GM12892 (cell line): ENCODE results near the gene LRRN1.
"Not testable (repeated sequence)": the region's sequence is repeated elsewhere in the genome, so short reads cannot be mapped to it uniquely, and the experiment has no call there.

Source experiments
- DNase-seq: peaks from one replicate; pipeline ENCODE4 v3.0.0; 2011; ENCODE audit not compliant: insufficient read length
- FAIRE-seq: peaks from 2 replicates; lab custom pipeline; 2011; peaks lifted over from hg19 to GRCh38; lab: Jason Lieb, UNC
- POLR2A ChIP-seq: IDR thresholded peaks from 2 replicates; pipeline ENCODE4 v1.6.1; 2011; ENCODE audit warnings: low read depth, low read length, control low read depth
- POLR2AphosphoS5 ChIP-seq: IDR thresholded peaks from 2 replicates; pipeline ENCODE4 v1.6.1; 2011; ENCODE audit warnings: low read depth, low read length, control low read depth
- TAF1 ChIP-seq: IDR thresholded peaks from 2 replicates; pipeline ENCODE4 v1.6.1; 2011; ENCODE audit warnings: low read depth, mild to moderate bottlenecking, control low read depth, low read length, borderline replicate concordance

The LRRN1 gene

DNA sequence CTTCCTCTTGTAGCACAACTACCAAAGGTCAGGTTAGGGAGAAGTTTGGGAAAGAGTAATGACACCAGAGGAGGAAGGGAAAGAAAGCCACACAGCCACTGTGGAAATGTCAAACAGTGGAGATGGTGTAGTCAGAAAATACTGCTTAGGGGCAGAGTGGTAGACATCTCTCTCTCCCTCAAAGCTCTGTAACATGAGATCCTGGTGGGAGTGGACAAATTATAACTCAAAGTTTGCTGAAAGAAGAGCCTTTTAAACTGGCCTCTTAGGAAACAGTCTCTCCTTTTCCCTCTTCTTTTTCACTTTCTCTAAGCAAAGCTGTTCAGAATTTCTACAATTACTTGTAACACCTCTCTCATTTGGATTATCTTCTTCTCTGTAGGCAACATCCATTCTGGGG is 55.8 kb downstream of the LRRN1 start:
- no peak for TF ChIP-seq POLR2A
- TF ChIP-seq POLR2AphosphoS5, result no peak
- TF ChIP-seq TAF1, result no peak
- FAIRE-seq, result no peak
- DNase-seq, result no peak

DNA sequence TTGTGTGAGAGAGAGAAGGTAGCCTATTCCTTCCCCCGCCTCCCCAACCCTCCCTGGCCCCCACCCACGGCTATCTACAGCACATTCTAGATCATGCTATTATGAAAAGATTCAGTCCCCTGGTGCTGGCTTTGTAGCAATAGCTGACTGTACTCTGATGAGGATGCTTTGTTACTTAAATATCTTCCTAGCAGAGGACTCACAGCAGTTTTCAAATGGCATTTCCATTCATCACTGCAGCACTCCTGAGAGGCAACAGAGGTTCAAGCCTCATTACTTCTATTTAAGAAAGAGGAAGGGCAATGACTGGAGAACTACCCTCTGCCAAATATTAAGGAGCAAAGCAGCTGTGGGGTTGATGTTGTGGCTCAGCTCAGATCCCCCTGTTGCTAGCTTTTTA is 61.0 kb downstream of the LRRN1 start:
- DNase-seq (no peak), FAIRE-seq (no peak)
- TF ChIP-seq POLR2A, result no peak
- TF ChIP-seq TAF1, result no peak
- TF ChIP-seq POLR2AphosphoS5, result no peak

DNA sequence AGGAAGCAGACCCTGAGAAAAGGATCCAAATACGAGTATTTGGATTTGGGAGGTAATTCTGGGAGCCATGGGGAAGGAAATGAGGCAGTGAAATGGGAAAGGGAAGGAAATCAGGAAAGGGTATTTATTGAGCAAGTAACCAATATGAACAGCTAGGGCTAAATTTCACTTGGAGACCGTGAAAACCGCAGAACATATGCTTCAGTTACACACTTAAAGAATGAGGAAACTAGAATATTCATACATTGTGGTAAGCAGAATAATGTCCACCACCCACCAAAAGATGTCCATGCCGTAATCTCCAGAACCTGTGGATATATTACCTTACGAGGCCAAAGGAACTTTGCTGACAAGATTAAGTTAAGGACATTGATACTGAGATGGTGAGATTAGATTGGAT is 63.3 kb downstream of the LRRN1 start:
- FAIRE-seq (no peak), DNase-seq (no peak)
- TF ChIP-seq TAF1 (no peak), POLR2AphosphoS5 (no peak), POLR2A (no peak)

DNA sequence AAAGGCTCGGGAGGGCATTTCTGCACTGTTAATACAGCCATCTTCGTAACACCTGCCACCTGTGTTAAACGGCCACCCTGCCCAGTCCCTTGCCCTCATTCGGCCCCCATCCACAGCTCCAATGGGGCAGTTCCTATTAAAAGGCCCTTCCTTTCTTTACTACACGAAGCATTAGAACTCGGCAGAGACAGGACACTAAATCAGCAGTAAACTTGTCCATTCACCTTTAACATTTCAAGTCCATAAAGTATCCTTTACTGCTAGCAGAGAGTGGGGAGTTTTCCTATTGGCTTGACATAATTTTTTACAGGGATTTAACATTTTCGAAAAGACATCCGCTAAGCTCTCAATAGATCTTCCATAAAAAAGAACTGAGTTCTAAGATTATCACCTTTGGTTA is 76.3 kb downstream of the LRRN1 start:
- no peak for FAIRE-seq
- DNase-seq, result no peak
- no peak for TF ChIP-seq POLR2A
- TF ChIP-seq POLR2AphosphoS5, result no peak
- TF ChIP-seq TAF1, result no peak

DNA sequence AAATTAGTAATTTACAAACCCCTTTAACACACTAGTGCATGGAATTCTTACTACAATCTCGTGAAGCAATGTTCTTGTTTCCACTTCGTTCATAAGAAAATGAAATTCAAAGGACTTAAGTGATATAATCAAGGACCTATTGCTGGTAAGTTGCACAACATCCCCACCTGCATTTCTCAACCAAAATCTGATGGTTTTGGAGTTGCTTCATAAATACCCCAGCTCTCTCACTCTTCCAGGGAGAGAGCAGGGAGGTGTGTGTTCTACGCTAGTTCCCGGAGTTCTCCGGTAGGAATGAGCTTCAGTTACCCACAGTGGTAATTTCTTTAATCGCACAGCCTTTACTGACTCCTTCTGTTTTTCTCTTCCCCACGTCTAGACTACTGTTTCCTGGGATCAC is 81.8 kb downstream of the LRRN1 start:
- FAIRE-seq (no peak), DNase-seq (no peak)
- TF ChIP-seq POLR2AphosphoS5, result no peak
- TF ChIP-seq TAF1, result no peak
- no peak for TF ChIP-seq POLR2A

DNA sequence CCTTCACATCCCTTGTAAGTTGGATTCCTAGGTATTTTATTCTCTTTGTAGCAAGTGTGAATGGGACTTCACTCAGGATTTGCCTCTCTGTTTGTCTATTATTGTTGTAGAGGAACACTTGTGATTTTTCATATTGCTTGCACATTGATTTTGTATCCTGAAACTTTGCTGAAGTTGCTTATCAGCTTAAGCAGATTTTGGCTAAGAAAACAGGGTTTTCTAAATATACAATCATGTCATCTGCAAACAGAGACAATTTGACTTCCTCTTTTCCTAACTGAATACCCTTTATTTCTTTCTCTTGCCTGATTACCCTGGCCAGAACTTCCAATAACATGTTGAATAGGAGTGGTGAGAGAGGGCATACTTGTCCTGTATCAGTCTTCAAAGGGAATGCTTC is 88.1 kb downstream of the LRRN1 start:
- DNase-seq, FAIRE-seq: not testable (repeated sequence)

DNA sequence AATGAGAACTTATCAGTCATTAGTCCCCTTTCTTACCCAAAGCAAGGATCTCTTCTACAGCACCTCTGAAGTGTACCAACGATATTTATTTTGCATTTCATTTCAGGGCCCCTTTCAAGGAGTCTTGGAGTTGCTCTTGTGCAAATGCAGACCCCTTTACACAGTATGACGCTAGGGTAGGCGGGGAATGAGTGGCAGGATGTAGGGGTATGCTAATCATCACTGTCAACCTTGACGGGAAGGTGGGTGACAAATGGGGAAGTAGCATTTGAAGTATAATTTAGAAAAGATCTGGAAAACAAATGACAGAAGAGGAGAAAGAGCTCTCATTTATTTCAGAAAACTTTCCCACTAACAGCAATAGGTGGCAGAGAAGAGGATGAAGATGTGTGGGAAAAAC is 94.4 kb downstream of the LRRN1 start:
- DNase-seq (no peak), FAIRE-seq (no peak)

More for the DNA sequence above, 94.4 kb downstream of the LRRN1 start:
- no peak for TF ChIP-seq POLR2AphosphoS5
- no peak for TF ChIP-seq POLR2A
- no peak for TF ChIP-seq TAF1
